SH-SY5Y (cell line): ENCODE data around the gene LRP4.

Experiments
- GATA2 ChIP-seq: IDR thresholded peaks from 2 replicates; pipeline ENCODE4 v1.6.1; 2011; ENCODE audit warnings: mild to moderate bottlenecking, low read depth, low read length
- GATA3 ChIP-seq: IDR thresholded peaks from 2 replicates; pipeline ENCODE4 v1.6.1; 2011; ENCODE audit warnings: low read depth, mild to moderate bottlenecking, low read length, moderate library complexity

The LRP4 gene

GRCh38 chr11:46892838-46893237, 25.5 kb downstream of the LRP4 start:
- no peak for TF ChIP-seq GATA2
- TF ChIP-seq GATA3 = no peak

- TF ChIP-seq GATA3 (no peak), GATA2 (no peak)
These were observed 26.2 kb downstream of the LRP4 start for GRCh38 chr11:46892109-46892508.

GRCh38 chr11:46890665-46891064, 27.7 kb downstream of the LRP4 start:
- TF ChIP-seq GATA3 (no peak), GATA2 (no peak)

DNA sequence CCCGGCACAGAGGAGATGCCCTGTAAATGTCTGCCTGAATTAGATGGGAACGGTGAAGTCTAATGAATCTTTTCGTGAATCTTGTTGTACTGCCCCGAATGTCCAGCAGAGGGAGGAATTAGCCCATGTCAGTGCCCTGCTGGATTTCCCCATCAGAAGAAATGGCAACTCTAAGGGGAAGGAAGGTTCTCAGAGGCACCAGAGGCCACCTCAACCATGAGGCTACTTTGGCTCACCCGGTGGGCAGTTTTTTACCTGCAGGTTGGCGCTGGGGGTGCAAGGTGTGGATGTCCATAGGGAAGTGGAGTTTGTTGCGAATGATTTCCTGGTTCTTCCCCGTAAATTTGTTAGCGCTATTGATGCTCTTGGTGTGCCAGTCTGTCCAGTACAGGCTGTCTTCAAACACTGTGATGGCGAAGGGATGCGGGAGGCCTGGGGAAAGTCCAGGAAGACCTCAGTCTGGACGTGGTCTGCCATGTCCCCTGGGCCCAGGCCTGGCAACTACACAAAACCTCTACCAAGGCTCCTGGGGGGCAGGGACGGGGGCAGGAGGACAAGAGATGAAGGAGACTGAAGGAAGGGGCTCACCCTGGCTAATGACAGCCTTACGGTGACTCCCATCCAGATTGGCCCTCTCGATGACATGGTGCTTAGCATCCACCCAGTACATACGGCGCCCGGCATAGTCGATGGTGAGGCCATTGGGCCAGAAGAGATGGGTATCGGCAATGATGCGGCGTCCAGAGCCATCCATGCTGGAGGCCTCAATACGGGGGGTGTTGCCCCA, 28.5 kb downstream of the LRP4 start:
- no peak for TF ChIP-seq GATA2
- TF ChIP-seq GATA3 = no peak

DNA sequence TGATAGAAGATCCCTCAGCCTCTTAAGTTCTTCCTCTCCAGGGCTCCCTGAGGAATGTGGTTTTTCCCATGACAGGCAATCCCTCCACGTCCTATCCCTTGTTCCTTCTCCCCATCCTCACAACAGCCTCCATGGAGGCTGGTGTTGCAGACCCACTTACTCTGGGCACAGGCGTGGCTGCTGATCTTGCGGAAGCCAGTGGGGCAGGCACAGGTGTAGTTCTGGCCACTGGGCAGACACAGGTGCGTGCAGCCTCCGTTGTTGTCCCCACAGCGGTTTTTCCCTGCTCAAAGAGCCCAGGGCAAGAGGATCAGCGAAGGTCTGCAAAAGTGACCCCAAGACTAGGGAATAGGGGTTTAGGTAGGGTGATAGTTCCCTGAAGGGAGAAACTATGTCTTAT, 29.1 kb downstream of the LRP4 start:
- TF ChIP-seq GATA2 (no peak), GATA3 (no peak)

GRCh38 chr11:46888636-46889035, 29.7 kb downstream of the LRP4 start:
- TF ChIP-seq GATA2 = no peak
- TF ChIP-seq GATA3 = no peak

GRCh38 chr11:46886211-46886610, 32.1 kb downstream of the LRP4 start:
- no peak for TF ChIP-seq GATA2
- TF ChIP-seq GATA3 = no peak

- no peak for TF ChIP-seq GATA3
- no peak for TF ChIP-seq GATA2
These were observed 39.2 kb downstream of the LRP4 start for GRCh38 chr11:46879056-46879585.

- TF ChIP-seq GATA2 (no peak), GATA3 (no peak)
These were observed 40.8 kb downstream of the LRP4 start for GRCh38 chr11:46877580-46877979.

GRCh38 chr11:46876471-46876870, 41.9 kb downstream of the LRP4 start:
- TF ChIP-seq GATA3 = no peak
- TF ChIP-seq GATA2 = no peak

- TF ChIP-seq GATA2 = no peak
- no peak for TF ChIP-seq GATA3
These were observed 43.8 kb downstream of the LRP4 start for GRCh38 chr11:46874586-46874985.

DNA sequence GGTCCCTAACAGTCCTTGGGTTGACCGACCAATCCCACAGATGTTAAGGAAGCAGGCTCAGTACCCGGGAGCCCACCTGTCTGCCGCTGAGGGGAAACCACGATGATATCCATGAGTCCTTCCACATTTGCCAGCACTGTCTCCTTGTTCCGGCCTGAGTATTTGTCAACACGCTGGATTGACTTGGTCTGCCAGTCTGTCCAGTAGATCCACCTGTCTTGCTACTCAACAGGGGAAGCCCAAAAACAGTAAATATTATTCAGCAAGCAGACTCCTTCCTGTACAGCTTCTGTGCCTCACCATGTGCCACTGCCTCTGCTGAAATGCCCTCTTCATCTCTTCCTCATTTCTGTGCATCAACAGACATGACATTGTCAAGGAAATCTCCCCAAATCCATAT, 49.4 kb downstream of the LRP4 start:
- TF ChIP-seq GATA3 = no peak
- TF ChIP-seq GATA2 = no peak

DNA sequence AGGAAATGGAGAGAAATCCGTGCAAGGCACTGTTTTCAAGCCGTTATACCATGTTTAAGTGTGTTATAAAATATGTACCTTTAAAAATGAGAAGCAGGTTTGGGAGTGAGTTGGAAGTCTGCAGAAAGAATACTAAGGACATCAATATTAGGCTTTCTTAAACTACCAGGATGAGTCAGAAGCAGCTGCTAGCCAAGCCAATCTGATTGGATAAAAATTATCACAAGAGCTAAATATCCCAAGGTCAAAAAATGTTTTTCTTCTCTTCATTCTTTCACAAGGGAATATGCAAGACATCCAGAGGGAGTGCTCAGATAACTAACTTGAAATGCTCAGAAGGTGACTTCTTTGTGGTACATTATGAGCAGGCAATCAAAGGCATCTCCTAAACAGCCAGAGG, 53.0 kb downstream of the LRP4 start:
- TF ChIP-seq GATA2 = no peak
- no peak for TF ChIP-seq GATA3

DNA sequence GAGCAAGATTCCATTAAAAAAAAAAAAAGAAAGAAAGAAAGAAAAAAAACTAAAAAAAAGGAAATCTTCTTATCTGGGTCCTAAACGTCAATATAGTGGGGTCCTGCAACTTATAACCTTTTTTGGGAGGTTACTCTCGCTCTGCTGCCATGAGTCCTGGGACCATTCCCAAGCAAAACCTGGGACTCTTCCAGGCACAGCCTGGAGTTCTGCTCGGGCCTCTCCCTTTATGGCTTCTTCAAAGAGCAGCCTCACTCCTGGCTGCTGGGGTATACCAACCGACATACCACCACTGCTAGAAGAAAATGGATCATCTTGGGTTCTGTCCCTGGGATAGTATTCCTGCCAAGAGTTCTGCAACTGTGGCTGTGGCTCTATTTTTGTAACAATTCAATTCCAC, 58.1 kb downstream of the LRP4 start:
- TF ChIP-seq GATA2 (no peak), GATA3 (no peak)

GRCh38 chr11:46858920-46859546, 59.3 kb downstream of the LRP4 start:
- TF ChIP-seq GATA2 (no peak), GATA3 (no peak)
